HG02798 (cell line): ENCODE results near the gene CSF2RB.

Experiments
- ATAC-seq: cut with Tn5 transposase; IDR thresholded peaks from one replicate; pipeline ENCODE4 v1.9.1; 2021; ENCODE audit warnings: mild to moderate bottlenecking; ENCODE audit not compliant: unreplicated experiment, poor library complexity

CSF2RB gene

DNA sequence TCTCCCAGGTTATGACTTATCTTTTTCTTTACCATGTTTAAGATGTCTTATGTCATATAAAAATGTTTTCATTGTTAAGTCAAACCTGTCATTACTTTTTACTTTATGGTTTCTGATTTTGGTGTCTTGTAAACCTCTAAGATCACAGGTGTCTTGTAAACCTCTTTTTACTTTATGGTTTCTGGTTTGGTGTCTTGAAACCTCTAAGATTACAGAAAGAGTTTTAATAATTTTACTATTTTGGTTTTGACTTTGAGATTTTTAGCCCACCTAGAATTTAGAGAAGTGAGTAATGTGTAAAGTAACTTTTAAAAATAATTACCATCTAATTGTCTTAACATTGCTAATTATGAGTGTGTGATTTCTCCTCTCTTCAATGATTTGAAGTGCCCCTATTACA, 2.6 kb downstream of the CSF2RB start:
- no peak for ATAC-seq

DNA sequence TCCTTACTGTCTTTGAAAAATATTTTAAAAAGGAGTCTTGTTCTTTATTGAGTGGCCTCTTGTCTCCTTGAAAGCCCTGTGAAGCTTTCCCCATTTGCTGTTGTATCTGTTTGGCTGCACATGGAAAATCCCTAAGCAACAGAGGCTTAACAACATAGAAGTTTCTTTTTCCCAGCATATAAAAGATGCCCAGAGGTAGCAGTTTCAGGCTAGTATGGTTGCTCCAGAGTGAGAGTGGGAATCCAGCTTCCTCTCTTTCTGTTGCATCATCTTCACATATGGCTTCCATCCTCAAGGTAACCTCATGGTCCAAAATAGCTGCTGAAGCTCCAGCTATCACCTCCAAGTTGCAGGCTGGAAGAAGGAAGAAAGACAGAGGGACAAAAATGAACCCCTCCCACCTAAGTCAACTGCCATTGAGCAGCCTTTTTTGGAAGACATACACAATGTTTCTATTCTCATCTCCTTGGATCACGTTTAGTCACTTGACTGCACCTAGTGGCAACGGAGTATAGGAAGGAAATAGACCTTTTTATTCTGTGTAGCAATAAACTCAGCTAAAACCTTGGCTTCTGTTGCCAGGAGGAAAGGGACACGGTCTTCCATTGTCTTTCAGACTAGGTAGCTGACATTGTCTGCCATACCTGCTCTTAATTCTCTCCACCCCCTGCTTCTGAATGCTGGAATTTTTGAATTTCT, 5.3 kb downstream of the CSF2RB start:
- ATAC-seq = no peak

- peak; percentile 36 for ATAC-seq
Measured at GRCh38 chr22:36921309-36922104, 8.1 kb downstream of the CSF2RB start.

DNA sequence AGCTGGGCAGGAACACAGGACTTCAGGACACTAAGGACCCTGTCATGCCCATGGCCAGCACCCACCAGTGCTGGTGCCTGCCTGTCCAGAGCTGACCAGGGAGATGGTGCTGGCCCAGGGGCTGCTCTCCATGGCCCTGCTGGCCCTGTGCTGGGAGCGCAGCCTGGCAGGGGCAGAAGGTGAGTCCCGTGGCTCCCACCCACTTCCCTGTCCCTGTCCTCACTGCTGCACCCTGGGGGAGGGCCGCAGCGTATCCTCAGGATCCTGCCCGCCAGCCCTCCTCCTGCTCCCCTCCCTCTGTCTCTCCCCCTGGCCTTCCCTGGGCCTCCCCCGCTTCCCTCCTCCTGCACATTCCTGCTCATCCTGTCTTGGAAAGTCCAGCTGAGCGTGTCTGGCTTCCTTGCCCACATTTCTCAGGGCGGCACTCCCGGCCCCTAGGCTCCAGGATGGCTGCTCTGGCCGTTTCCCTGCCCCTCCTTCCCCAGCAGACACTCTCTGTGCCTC, 8.7 kb downstream of the CSF2RB start:
- no peak for ATAC-seq

DNA sequence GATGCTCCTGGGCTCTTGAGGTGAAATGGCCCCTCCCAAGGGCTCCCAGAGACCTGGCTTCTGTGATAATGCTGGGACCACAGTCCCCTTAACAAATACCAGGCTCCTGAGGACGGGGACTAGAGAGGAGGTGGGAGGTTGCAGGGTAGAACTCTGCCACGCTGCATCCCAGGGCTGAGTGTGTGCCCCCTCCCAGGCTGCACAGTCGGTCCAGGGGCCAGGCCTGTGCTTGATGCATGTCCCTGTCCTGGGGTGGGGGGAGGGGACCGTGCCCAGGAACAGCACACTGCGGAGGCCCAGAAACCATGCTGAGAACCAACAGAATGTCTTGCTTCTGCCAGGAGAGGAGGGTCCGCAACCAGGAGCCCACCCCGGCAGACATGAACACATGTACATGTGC, 9.3 kb downstream of the CSF2RB start:
- no peak for ATAC-seq

DNA sequence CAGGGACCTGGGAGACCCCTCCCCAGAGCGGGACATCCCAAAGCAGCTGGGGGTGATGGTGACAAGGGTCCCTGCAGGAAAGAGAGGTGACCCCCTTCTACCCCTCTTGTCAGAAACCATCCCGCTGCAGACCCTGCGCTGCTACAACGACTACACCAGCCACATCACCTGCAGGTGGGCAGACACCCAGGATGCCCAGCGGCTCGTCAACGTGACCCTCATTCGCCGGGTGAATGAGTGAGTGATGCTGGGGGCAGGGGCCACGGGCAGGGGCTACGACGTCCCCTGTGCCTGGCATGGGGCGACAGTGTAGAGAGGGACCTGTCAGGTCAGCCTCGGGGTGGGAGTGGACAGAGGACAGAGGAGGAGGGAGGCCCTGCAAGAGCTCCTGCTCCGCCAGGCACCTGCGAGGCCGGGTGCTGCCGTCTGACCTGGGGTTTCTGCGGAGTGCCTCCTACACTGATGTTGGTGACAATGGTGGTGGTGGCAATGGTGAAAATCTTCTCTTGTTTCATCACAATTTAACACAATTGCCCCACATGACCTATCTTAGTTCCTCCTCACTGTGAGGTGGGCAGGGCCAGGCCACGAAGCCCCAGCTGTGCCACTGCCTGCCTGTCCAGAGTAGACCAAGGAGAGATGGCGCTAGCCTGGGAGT, 9.8 kb downstream of the CSF2RB start:
- no peak for ATAC-seq

- ATAC-seq = no peak
Measured at GRCh38 chr22:36924151-36924698, 10.8 kb downstream of the CSF2RB start.

- ATAC-seq = no peak
Measured at GRCh38 chr22:36925388-36926290, 12.2 kb downstream of the CSF2RB start.

- no peak for ATAC-seq
Measured at GRCh38 chr22:36926309-36926708, 12.9 kb downstream of the CSF2RB start.

DNA sequence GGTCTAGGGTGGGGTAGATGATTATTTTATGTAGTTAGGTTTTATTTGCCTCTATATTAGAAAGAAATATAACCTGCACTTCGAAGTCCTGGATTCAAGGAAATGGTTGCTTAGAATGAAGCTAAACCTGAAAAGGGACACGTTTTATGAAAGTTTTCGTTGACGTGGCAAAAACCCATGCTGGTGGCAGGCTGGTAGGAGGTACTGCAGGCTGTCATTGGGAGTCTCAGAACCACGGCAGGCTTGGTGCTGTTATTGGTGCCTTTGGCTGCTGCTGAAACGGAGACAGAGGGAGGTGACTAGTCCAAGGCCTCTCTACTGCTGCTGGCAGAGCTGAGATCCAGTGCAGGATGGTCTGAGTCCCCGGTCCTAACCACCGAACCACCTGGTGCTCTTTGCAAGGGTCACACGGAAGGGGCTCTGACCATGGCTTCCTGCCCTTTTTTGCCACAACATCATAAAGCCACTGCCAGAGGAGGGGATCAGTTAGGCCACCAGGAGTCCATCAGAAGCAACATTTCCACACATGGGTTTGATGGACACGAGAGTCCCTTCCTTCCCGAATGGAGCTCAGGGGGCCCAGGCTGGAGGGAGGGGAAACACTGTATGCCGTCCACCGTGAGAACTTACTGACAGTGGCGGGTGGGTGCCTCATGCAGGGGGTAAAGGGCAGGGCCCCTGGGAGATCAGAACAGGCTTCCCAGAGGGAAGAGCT, 13.4 kb downstream of the CSF2RB start:
- ATAC-seq = no peak

DNA sequence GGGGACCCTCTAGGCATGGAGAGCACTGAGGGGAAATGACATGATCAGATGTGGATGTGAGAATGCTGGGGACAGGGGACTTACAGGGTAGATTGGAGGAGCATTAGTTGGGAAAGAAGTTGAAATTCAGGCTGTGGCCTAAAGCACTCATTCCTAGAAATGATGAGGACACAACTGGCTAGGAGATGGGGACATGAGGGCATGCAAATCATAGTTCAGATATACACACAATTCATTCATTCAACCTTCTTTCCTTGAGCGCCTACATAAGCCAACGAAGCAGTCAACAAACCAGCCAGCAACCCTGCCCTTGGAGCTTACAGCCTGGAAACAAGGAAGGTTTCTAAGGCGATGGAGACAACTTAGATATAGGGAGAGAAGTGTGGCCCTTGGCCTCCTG, 14.2 kb downstream of the CSF2RB start:
- no peak for ATAC-seq

DNA sequence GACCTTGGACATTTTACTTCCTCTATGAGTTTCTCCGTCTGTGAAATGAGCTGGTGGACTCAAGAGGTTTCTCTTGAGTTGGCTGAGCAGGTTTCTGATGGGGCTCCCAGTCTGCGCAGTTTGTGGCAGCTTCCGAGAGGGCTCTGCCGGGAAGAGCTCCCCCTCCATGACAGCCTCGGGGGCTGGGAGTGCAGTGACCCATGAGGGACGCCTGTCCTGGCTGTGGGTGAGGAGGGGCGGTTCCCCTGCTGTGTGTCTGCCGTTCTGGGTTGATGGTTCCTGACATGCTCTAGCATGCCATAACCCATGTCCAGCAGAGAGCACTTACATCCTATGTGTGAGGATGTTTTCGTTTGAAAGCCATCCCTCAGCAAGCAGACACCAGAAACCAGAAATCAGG, 14.8 kb downstream of the CSF2RB start:
- no peak for ATAC-seq

- ATAC-seq = no peak
Measured at GRCh38 chr22:36928786-36929535, 15.5 kb downstream of the CSF2RB start.

GRCh38 chr22:36929621-36930020, 16.2 kb downstream of the CSF2RB start:
- no peak for ATAC-seq

- no peak for ATAC-seq
Measured at GRCh38 chr22:36930041-36930935, 16.9 kb downstream of the CSF2RB start.

DNA sequence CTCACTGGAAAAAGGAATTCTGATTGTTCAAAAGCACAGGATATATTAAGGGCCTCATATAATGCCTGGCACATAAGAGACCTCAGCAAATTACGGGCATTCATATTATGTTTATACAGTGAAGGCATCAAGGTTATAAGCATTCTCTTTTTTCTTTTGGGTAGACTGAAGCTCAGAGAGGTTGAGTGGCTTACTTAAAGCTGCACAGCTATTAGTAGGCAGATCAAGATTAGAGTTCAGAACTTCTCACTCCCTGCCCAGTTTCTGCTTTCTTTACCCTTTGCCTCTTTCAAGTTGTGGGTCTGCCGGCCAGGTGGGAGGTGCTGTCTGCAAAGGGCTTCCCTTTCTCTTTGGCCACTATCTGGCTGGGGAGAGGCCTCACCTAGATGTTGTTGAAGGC, 18.0 kb downstream of the CSF2RB start:
- no peak for ATAC-seq

DNA sequence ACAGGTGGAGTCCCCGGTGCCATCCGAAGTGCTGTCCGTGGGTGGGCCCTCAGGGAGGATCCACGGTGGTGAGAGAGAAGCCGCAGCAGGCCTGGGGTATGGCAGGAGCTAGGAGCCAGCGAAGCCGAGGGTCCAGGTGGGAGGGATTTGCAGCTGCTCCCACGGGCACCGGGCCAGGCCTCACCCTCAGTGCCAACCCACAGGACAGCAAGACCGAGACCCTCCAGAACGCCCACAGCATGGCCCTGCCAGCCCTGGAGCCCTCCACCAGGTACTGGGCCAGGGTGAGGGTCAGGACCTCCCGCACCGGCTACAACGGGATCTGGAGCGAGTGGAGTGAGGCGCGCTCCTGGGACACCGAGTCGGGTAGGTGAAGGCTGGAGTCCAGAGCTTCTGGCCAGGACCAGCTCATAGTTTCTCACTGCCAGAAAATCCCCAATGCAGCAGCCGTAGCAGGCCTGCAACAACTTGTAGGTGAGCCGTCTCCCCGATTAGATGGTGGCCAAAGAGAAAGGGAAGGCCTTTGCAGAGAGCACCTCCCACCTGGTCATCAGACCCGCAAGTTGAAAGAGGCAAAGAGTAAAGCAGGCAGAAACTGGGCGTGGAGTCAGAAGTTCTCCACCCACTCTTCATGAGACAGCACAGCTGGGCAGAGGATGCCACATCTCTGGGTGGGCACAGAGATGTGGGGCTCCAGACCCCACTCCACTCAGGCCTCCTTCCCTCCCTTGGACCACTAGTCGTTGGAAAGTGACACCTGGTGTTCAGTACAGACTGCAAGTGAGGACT, 20.4 kb downstream of the CSF2RB start:
- no peak for ATAC-seq
